ENCODE measurements around the gene OCIAD1.
"Not testable (repeated sequence)": the region's sequence is repeated elsewhere in the genome, so short reads cannot be mapped to it uniquely, and the experiment has no call there.

Gene OCIAD1

DNA sequence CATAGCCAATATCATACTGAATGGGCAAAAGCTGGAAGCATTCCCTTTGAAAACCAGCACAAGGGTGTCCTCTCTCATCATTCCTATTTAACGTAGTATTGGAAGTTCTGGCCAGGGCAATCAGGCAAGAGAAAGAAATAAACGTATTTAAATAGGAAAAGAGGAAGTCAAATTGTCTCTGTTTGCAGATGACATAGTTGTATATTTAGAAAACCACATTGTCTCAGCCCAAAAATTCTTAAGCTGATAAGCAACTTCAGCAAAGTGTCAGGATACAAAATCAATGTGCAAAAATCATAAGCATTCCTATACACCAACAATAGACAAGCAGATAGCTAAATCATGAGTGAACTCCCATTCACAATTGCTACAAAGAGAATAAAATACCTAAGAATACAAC lies 9.5 kb upstream of the OCIAD1 start:
- DNase-seq: not testable (repeated sequence)

DNA sequence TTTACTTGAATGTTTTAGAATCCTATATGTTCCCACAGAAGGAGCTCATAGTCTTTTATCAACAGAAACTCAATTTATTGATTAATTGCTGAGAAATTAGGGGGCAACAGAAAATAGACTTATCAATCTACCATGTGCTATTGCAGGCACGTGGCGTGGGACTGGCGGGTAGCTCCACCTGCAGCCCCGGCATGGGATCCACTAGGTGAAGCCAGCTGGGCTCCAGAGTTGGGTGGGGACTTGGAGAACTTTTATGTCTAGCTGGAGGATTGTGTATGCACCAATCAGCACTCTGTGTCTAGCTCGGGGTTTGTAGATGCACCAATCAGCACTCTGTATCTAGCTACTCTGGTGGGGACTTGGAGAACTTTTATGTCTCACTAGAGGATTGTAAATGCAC lies 3.3 kb upstream of the OCIAD1 start:
- no peak for DNase-seq

DNA sequence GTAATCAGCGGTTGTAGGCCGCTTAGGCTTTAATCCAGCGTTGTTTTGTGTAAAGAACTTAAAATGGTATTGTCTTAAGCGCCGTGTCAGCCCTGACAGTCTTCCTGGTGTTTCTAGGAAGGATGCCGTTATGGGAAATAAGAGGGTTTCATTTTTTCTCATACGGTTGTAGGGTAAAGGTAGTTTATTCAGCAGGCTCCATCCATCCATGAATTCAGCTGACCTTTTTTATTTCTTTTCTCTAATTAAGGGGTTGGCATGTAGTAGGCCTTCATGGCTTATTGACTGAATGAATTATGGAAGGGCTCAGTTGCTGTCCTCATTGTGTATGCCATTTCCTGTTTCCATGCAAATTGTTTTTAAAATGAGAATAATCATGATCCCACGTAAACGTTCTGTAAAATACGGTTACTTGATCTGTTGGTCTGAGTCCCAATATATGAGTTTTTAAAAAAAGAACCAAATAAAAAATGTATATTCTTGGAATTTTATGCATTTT lies 693 bp downstream of the OCIAD1 start:
- DNase-seq: peak in 1 of 5 experiments; percentile 24

DNA sequence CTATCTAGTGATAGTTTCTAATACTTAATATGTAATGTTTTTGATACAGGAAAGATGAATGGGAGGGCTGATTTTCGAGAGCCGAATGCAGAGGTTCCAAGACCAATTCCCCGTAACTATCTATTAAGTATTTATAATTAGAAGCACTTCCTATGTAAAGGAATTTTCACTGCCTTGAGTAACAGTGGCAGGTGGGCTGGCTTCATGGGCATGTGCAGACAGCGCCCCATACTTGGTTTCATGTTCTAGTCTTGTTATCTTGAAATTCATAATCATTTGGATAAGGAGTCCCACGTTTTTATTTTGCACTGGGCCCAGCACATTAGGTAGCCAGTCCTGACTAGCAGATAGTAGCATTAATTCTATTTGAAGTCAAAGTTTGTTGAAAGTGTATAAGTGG lies 1.7 kb downstream of the OCIAD1 start:
- DNase-seq: no peak

DNA sequence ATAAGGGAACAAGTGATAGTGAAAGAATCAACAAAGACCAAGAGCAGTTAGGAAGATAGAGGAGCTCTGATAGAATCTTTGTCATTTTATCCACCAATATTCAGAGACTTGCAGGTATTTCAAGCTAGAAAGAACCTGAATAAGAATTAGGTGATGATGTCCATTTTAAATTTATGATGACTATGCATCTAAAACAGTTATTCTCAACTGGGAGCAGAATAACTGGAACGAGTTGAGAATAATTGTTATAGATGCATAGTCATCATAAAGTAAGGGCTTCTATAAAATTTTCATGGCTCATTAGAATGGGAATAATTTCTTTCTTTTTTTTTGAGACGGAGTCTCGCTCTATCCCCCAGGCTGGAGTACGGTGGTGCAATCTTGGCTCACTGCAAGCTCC lies 5.8 kb downstream of the OCIAD1 start:
- no peak for DNase-seq

DNA sequence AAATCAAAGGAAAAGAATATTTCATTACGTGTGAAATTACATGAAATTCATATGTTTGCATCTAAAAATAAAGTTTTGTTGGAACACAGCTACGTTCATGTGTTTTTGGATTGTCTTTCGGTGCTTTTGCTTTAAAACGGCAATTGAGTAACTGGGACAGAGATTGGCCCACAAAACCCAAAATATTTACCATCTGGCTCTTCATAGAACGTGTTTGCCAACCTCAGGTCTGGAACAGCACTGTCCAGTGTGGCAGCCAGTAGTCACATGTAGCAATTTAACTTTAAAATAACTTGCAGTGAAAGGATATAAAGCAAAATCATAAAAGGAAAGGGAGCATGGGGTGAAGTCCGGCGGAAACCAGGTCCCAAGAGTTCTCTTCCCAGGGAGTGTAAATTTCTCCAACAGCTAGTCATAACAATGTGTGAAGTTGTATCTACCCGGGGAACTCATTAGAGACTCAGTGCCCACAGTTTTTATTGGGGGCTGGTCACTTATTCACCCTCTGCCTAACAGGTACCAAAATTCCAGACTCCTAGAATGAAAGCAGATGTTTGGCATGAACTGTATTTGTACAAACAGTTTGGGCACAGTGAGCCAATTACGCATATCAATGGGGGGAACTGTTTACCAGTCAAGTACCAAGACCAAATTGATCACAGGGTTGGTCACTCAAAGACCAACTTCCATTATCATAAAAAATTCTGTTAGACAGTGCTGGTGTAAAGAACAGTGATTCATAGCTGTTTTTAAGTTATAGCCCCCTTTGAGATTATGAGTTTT lies 10.3 kb downstream of the OCIAD1 start:
- no peak for DNase-seq

DNA sequence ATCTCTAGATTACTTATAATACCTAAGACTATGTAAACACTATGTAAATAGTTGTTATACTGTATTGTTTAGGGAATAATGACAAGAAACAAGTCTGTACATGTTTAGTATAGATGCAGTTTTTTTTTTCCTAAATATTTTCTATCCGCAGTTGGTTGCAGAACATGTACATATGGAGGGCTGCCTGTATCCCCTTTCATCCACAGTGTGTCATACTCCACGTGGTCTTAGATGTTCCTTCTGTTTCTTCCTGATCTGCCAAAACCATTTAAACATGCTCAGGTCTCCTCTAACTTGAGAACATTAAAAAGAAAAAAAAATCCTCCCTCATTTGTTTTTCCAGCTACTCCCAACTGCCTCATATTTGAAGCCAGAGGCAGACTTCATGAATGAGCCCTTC lies 14.0 kb downstream of the OCIAD1 start:
- no peak for DNase-seq

DNA sequence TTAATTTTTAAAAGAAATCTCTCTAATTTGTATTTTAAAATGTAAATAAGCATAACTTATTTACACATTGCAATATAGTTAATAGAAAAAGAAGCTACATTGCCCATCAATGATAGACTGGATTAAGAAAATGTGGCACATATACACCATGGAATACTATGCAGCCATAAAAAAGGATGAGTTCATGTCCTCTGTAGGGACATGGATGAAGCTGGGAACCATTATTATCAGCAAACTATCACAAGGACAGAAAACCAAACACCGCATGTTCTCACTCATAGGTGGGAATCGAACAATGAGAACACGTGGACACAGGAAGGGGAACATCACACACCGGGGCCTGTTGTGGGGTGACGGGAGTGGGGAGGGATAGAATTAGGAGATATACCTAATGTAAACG lies 17.9 kb downstream of the OCIAD1 start:
- not testable (repeated sequence) for DNase-seq

DNA sequence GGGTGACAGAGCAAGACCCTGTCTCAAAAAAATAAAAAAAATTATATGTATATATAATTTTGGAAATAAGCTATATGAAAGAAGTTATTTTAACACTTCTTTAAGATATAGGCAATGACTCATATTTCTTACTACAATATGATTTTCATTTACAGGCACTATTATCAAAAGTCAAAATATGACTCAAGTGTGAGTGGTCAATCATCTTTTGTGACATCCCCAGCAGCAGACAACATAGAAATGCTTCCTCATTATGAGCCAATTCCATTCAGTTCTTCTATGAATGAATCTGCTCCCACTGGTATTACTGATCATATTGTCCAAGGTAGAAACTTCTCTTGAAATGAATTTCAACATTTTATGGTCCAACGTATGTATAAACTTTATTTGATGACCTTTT lies 20.8 kb downstream of the OCIAD1 start:
- DNase-seq: no peak

DNA sequence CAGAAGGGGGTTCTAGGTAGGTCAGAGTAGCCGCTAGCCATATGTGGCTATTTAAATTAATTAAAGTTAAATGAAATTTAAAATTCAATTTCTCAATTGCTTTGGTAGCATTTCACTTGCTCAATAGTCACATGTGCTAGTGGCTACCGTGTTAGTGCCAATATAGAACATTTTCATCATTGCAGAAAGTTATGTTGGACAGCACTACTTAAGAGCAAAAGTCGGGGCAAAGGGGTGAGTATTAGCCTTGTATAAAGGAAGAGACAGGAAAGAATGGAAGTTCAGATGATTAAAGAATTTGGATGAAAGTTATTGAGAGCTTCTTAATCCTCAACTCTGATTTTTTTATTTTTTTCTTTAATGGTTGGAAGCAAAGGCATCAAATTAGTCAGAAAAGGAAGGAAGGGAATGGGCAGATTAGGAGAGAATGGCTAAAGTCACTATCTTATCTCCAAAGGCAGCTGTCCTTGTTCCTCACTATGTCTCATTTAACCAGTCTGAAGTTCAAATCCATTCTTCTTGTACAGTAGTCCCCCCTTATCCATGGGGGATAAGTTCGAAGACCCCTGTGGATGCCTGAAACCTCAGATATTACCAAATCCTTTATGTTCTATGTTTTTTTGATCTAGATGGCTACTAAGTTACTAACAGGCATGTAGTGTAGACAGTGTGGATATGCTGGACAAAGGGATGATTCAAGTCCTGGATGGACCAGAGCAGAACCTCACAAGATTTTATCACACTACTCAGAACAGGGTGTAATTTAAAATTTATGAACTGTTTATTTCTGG lies 22.9 kb downstream of the OCIAD1 start:
- DNase-seq: no peak

DNA sequence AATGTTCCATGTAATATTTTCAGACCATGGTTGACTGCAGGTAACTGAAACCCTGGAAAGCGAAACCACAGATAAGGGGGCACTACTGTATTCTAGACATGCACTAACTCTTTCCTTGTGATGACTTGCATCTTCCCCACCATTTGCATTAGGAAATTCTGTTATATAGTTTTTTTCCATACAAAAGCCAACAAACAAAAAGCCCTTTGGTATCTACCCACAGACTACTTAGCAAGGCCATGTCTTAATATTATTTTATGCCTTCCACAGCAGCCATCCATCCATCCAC lies 23.5 kb downstream of the OCIAD1 start:
- DNase-seq: no peak

DNA sequence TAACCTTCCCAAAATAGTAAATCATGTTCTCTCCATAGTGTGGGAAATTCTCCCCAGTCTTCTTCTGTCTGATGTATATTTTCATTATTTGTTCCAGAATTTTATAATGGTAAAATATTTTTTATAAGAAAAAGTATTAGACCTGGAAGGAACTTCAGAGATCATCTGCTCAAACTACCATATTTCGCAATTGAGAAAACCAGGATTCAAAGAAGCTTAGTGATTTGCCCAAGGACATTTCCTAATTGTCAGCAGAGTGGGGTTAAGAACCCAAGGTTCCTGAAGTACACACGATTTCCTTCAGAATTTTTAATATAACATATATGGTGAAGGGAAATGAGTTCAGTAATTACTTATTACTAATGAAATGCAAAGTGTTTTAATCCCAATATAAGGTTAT lies 24.1 kb downstream of the OCIAD1 start:
- DNase-seq: no peak

DNA sequence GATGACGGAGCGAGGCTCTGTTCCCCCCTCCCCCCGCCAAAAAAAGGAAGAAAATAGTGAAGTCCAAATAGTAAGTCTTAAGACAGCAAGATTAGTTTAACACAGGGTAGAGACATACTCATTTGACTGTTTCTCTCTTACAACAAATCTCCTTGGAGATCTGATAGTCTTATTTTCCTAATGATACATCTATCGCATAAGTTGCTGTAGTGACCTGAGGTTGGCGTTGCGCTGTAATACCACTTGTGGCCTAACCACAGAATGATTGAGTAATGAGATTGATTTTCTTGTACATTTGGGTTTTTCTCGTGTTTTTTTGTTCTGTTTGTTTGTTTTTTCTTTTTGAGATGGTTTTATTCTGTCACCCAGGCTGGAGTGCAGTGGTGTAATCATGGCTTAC lies 27.2 kb downstream of the OCIAD1 start:
- DNase-seq: peak in 1 of 5 experiments; percentile 24

DNA sequence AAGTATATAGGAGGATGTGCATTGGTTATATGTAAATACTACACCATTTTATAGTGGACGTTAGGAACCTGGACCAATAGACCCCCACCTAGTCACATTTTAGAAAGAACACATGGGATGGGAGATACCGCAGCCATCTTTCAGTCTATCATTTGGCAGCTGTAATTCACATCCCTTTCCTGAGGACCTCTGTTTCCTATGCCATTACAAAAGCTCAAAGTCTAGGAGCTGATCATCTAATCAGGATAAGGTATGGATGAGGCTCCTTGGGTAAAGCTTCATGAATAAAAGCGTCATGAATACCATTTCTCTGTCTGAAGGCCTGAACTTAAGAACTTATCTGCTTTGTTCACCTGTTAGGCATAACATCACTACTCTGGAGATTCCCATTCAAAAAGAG lies 31.1 kb downstream of the OCIAD1 start:
- no peak for DNase-seq

DNA sequence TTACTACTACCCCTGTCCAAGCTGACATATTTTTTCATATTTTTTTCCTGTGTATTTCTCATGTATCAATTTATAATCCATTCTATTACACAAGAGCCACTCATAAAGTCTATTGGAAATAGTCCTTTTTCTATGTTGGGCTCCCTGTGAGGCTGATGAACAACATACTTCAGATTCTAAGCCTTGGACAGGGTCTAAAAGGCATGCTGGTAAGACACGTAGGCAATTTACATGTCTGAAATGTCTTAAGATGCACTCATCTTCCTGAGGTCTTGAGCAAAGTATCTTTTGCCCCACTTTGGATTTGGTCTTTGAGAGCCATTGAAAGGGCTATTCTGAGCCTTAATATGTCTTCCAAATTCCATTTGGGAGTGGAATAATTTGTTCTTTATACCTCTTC lies 31.8 kb downstream of the OCIAD1 start:
- no peak for DNase-seq

DNA sequence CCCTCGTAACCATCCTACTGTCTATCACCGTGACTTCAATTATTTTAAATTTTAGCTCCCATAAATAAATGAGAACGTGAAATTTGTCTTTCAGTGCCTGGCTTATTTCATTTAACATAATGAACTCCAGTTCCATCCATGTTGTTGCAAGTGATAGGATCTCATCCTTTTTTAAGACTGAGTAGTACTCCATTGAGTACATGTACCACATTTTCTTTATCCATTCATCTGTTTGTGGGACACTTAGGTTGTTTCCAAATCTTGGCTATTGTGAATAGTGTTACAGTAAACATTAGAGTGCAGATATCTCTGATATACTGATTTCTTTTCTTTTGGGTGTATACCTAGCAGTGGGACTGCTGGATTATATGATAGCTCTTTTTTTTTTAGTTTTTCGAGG lies 32.8 kb downstream of the OCIAD1 start:
- no peak for DNase-seq

DNA sequence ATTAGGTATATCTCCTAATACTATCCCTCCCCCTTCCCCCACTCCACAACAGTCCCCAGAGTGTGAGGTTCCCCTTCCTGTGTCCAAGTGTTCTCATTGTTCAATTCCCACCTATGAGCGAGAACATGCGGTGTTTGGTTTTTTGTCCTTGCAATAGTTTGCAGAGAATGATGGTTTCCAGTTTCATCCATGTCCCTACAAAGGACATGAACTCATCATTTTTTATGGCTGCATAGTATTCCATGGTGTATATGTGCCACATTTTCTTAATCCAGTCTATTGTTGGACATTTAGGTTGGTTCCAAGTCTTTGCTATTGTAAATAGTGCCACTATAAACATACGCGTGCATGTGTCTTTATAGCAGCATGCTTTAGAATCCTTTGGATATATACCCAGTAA lies 33.8 kb downstream of the OCIAD1 start:
- DNase-seq: not testable (repeated sequence)

DNA sequence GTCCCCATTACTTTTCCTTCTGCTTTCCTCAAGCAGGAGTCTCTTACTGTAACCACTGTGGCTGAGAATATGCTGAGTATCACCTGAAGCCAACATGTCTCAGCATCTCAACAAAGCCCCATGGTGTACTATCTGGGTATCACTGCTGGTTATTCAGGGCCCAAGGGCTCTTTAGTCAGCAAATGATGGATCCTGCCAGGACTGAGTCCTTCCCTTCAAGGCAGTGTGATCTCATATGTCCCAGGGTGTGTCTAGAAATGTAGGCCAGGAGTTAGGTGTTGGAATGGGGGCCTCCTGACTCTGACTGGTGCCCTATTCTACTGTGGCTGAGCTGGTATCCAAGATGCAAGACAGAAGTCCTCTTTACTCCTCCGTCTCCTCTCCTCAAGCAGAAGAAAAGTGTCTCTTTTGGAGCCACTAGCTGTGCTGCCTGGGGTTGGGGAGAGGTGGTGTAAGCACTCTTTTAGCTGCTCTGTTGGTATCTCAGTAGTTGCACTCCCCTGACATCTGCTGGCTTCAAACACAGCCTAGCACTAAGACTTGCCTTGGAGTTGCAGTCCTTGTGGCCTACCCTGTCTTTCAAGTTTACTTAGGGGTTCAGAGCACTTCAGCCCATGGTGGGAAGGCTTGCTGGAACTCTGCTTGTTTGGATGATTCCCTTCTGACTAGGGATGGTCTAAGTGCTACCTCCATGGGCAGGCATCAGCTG lies 47.1 kb downstream of the OCIAD1 start:
- peak in 1 of 5 experiments; percentile 13 for DNase-seq

DNA sequence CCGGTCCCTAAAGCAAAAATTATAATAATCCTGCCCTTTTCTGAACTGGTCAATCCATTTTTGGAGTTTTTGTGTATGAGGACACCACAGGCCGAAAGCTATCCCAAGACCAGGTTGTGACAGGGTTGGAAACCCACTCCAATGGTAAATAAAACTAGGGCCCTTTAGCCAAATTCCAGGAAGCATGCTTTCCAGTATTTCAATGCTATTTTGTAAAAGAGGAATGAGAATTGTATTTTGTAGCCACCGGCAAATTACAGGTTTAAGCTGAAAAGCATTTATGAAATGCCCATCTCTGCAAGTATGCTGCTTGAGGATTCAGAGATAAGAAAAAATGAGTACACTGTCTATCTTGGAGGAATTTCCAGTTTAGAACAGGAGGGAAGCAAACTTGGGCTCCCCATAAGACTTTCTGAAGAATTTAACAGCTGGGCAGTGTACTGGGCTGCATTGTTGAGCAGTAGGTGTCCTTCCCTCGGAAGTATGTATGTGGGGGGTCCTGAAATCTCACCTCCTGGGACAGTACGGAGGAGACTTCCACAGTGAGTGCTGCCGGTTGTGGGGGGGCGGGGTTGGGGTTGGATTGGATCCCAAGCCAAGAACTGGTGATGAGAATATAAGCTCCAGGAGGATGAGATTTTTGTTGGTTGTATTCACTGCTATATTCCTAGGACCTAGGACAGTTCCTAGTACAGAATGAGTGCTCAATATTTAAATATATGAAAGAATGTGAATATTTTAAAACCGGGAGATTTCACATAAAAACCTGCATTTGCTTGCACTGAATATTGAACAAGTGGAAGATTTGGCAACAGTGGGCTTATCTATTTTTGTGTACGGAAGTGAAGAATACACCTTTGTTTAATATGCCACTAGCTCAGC lies 48.9 kb downstream of the OCIAD1 start:
- DNase-seq: no peak

DNA sequence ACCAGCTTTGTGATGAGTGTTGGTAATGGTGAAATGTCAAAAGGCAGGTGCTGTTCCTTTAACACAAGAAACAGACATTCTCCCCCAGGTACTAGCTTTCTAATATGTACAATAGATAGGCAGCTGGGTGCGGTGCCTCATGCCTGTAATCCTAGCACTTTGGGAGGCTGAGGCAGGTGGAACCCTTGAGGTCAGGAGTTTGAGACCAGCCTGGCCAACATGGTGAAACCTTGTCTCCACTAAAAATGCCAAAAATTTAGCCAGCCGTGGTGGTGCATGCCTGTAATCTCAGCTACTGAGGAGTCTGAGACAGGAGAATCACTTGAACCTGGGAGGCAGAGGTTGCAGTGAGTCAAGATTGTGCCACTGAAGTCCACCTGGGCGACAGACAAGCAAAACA lies 50.8 kb downstream of the OCIAD1 start:
- not testable (repeated sequence) for DNase-seq

DNA sequence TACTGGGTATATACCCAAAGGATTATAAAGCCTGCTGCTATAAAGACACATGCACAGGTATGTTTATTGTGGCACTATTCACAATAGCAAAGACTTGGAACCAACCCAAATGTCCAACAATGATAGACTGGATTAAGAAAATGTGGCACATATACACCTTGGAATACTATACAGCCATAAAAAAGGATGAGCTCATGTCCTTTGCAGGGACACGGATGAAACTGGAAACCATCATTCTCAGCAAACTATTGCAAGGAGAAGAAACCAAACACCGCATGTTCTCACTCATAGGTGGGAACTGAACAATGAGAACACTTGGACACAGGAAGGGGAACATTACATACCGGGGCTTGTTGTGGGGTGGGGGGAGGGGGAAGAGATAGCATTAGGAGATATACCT lies 58.9 kb downstream of the OCIAD1 start:
- not testable (repeated sequence) for DNase-seq

DNA sequence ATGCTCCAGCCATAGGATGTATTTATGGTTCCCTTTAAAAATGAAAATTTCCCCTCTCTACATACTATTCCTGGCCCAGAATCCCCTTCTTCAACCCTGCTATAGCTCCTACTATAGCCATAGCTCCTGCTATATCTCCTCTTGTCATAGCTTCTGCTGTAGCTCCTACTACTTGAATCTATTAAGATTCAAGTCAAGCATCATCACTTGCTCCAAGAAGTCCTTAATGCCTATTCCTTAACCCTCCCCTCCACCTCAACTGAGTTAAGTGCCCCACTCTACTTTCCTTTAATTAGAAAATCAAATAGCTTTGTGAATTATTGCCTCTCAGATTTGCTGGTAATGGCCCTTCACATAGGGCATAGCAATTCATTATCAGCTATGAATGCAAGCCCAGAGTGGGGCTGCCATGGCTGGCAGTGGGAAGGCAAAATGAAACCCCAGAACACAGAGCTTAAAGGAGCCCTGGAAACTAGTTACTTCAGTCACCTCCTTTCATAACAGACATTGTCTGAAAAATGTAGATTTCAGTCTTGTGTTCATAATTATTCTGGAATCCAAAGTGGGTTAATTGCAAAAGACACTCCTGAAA lies 60.2 kb downstream of the OCIAD1 start:
- DNase-seq: no peak

Measured in T-helper 2 cell (primary cell).